Heart left ventricle (tissue), 13 donors: ENCODE results near the gene ATP9A.

Source experiments
- CTCF ChIP-seq, 12 donors: fragments of 200-600 bp; sonication (generic) in 4 of 12; IDR thresholded peaks; one replicate each; pipeline versions ENCODE4 v1.5.0 to v1.8.0; 2018 to 2022; ENCODE audit warnings: antibody characterized with exemption in 12 of 12, mild to moderate bottlenecking in 5 of 12
- POLR2A ChIP-seq, 2 donors: fragments of 450-650 bp; IDR thresholded peaks; one replicate each; pipeline ENCODE4 v1.6.1; 2017; ENCODE audit warnings: antibody characterized with exemption in 2 of 2, mild to moderate bottlenecking in 2 of 2, moderate library complexity in 2 of 2
- donor health status: ischemic (EF 13 %, LVEDD 7.1; RV severe dilation, severe dysfunction).
- donor health status: DM: no; HTN: yes; CAD: no.
- donor health status: DM: no; HTN: no; CAD: no.
- donor health status: ischemic (EF 25% LVEDD 6.9; RV normal size, moderate dysfunction).
- donor health status: ischemic (EF 25% LVEDD 5.7; RV mildly dilated, moderate dysfunction).
- donor health status: ischemic (EF 35%, LVEDD 5.7; RV mildly dilated, moderate dysfunction).
- donor health status: nonischemic (EF 11% LVEDD 7.7; RV severe dilation, severe dysfunction).
- donor health status: DM: yes; HTN: yes; CAD: no.
- donor health status: PGD.
- donor health status: ischemic (EF 29% LVEDD 5.4; RV normal size, mild dysfunction).
- donor health status: nonischemic (EF 23%, LVEDD 6.1; RV moderate dilation, normal function).

GRCh38 chr20:51695574-51696303 lies 72.5 kb downstream of the ATP9A start:
- TF ChIP-seq CTCF (IDR thresholded peaks at IDR 0.05) = no peak
- TF ChIP-seq POLR2A (IDR thresholded peaks at IDR 0.05) = no peak
